HepG2 (cell line): ENCODE results near the gene KIFAP3. TPM values are rescaled to one million over a fixed set of nuclear protein-coding genes. Genes with fewer than 3 reads are reported as not detected.

Source experiments
- ADNP ChIP-seq: sonication (generic); formaldehyde crosslinking; IDR thresholded peaks from 2 replicates; pipeline ENCODE4 v1.4.0; 2020; ENCODE audit warnings: missing genetic modification reagents
- ASH2L ChIP-seq: fragments of 300-600, 200-600 bp; sonication (generic); IDR thresholded peaks from 2 replicates; pipeline ENCODE4 v1.7.0; 2017; ENCODE audit warnings: low read depth, mild to moderate bottlenecking, moderate library complexity, mixed read lengths, low read length; ENCODE audit not compliant: insufficient read length
- DBP ChIP-seq: sonication (generic); formaldehyde crosslinking; IDR thresholded peaks from 2 replicates; pipeline ENCODE4 v1.4.0; 2020; ENCODE audit warnings: missing genetic modification reagents; ENCODE audit errors: not compliant biosample characterization
- DR1 ChIP-seq: sonication (generic); formaldehyde crosslinking; IDR thresholded peaks from 2 replicates; pipeline ENCODE4 v1.8.0; 2021; ENCODE audit warnings: mild to moderate bottlenecking, missing genetic modification reagents, inconsistent platforms
- EZH2 ChIP-seq: conservative IDR thresholded peaks from 2 replicates; pipeline ENCODE4 v1.6.1; 2012; ENCODE audit warnings: mild to moderate bottlenecking, low read depth, low read length, moderate library complexity
- JUNB ChIP-seq: sonication (generic); formaldehyde crosslinking; IDR thresholded peaks from 2 replicates; pipeline ENCODE4 v1.8.0; 2022; ENCODE audit warnings: missing genetic modification reagents, mild to moderate bottlenecking, borderline replicate concordance
- KDM3A ChIP-seq: IDR thresholded peaks from 2 replicates; pipeline ENCODE4 v1.6.1; 2018; ENCODE audit warnings: low read depth, missing compliant biosample characterization
- MATR3 ChIP-seq: sonication (generic); formaldehyde crosslinking; IDR thresholded peaks from 2 replicates; pipeline ENCODE4 v1.4.0; 2020; ENCODE audit warnings: missing genetic modification reagents
- MED13 ChIP-seq: sonication (generic); formaldehyde crosslinking; IDR thresholded peaks from 2 replicates; pipeline ENCODE4 v1.5.0; 2020; ENCODE audit warnings: missing genetic modification reagents
- PHF20 ChIP-seq: sonication (generic); formaldehyde crosslinking; IDR thresholded peaks from 2 replicates; pipeline ENCODE4 v1.5.0; 2020; ENCODE audit warnings: mild to moderate bottlenecking, missing genetic modification reagents
- PPARG ChIP-seq: conservative IDR thresholded peaks from 2 replicates; pipeline ENCODE4 v1.6.1; 2016; ENCODE audit warnings: missing biosample characterization, missing genetic modification reagents
- RELA ChIP-seq: sonication (generic); formaldehyde crosslinking; IDR thresholded peaks from 2 replicates; pipeline ENCODE4 v1.4.0; 2020; ENCODE audit warnings: missing genetic modification reagents
- RFX3 ChIP-seq: IDR thresholded peaks from 2 replicates; pipeline ENCODE4 v1.6.1; 2016; ENCODE audit warnings: missing biosample characterization, missing genetic modification reagents
- RFX5 ChIP-seq: IDR thresholded peaks from 2 replicates; pipeline ENCODE4 v1.6.1; 2011; ENCODE audit warnings: low read depth, low read length, improper control_type of control experiment
- TRIM24 ChIP-seq: sonication (generic); formaldehyde crosslinking; IDR thresholded peaks from 2 replicates; pipeline ENCODE4 v1.8.0; 2022; ENCODE audit warnings: mild to moderate bottlenecking, missing genetic modification reagents
- ZFP36 ChIP-seq: fragments of 150-350 bp; IDR thresholded peaks from 2 replicates; pipeline ENCODE4 v1.6.1; 2018; ENCODE audit warnings: borderline replicate concordance, low read length, low read depth; ENCODE audit not compliant: partially characterized antibody
- ZMAT5 ChIP-seq: sonication (generic); formaldehyde crosslinking; IDR thresholded peaks from 2 replicates; pipeline ENCODE4 v1.5.0; 2020; ENCODE audit warnings: mild to moderate bottlenecking, low read depth, missing genetic modification reagents, borderline replicate concordance
- ZNF12 ChIP-seq: sonication (generic); formaldehyde crosslinking; IDR thresholded peaks from 2 replicates; pipeline ENCODE4 v1.5.0; 2020; ENCODE audit warnings: missing genetic modification reagents
- ZNF235 ChIP-seq: sonication (generic); formaldehyde crosslinking; IDR thresholded peaks from 2 replicates; pipeline ENCODE4 v1.8.1; 2023; ENCODE audit warnings: mild to moderate bottlenecking, missing genetic modification reagents, borderline replicate concordance
- ZNF296 ChIP-seq: sonication (generic); formaldehyde crosslinking; conservative IDR thresholded peaks from 2 replicates; pipeline ENCODE4 v1.5.0; 2020; ENCODE audit warnings: mild to moderate bottlenecking, missing genetic modification reagents
- ZNF337 ChIP-seq: sonication (generic); formaldehyde crosslinking; IDR thresholded peaks from 2 replicates; pipeline ENCODE4 v1.5.1; 2020; ENCODE audit warnings: missing genetic modification reagents, low read depth, mild to moderate bottlenecking, borderline replicate concordance
- ZNF362 ChIP-seq: sonication (generic); formaldehyde crosslinking; IDR thresholded peaks from 2 replicates; pipeline ENCODE4 v1.4.0; 2020; ENCODE audit warnings: missing genetic modification reagents, mild to moderate bottlenecking, borderline replicate concordance
- ZNF441 ChIP-seq: sonication (generic); formaldehyde crosslinking; IDR thresholded peaks from 2 replicates; pipeline ENCODE4 v1.7.0; 2021; ENCODE audit warnings: missing genetic modification reagents, borderline replicate concordance
- ZNF446 ChIP-seq: sonication (generic); formaldehyde crosslinking; IDR thresholded peaks from 2 replicates; pipeline ENCODE4 v1.5.0; 2020; ENCODE audit warnings: mild to moderate bottlenecking, missing genetic modification reagents
- ZNF460 ChIP-seq: sonication (generic); formaldehyde crosslinking; IDR thresholded peaks from 2 replicates; pipeline ENCODE4 v1.5.1; 2020; ENCODE audit warnings: missing genetic modification reagents, mild to moderate bottlenecking, borderline replicate concordance
- ZNF570 ChIP-seq: sonication (generic); formaldehyde crosslinking; IDR thresholded peaks from 2 replicates; pipeline ENCODE4 v1.4.0; 2020; ENCODE audit warnings: mild to moderate bottlenecking, missing genetic modification reagents, borderline replicate concordance
- ZNF747 ChIP-seq: sonication (generic); formaldehyde crosslinking; IDR thresholded peaks from 2 replicates; pipeline ENCODE4 v1.8.1; 2023; ENCODE audit warnings: missing genetic modification reagents, mild to moderate bottlenecking, borderline replicate concordance
- ZNF768 ChIP-seq: sonication (generic); formaldehyde crosslinking; IDR thresholded peaks from 2 replicates; pipeline ENCODE4 v1.4.0; 2020; ENCODE audit warnings: missing genetic modification reagents
- ZNF781 ChIP-seq: sonication (generic); formaldehyde crosslinking; IDR thresholded peaks from 2 replicates; pipeline ENCODE4 v1.5.1; 2020; ENCODE audit warnings: borderline replicate concordance, mild to moderate bottlenecking, missing genetic modification reagents; ENCODE audit errors: not compliant biosample characterization
- polyA plus RNA-seq, 8 experiments: library from polyadenylated mRNA; depleted of rRNA in 3 of 8; stranded (reverse) in 7 of 8; unstranded in 1 of 8; fragments of >200 nt; fragmentation: Illumina TruSeq in 4 of 8; extraction: Trizol in 4 of 8; gene quantifications; 2 replicates each; pipeline versions ENCODE4 v1.2.1 to v1.2.3, GENCODE V29; 2011 to 2016; ENCODE audit warnings: low read depth in 4 of 8, missing spikeins in 1 of 8, mixed read lengths in 1 of 8; ENCODE audit not compliant: insufficient read depth in 1 of 8
- total RNA-seq, 5 experiments: library from RNA; depleted of rRNA; stranded (reverse); fragments of >200 nt; fragmentation: Illumina TruSeq; extraction: Trizol; gene quantifications; 2 replicates each; pipeline ENCODE4 v1.2.3, GENCODE V29; 2016; ENCODE audit warnings: low read depth in 1 of 5

Gene KIFAP3
- total and polyA plus RNA-seq, 2 of the 13 experiments (the other 11 are each of a cell fraction or from before 2014, with no cell fraction given) = 3.4 to 10.0 TPM

- TF ChIP-seq MATR3 (no peak), DR1 (CRISPR knock-in tag) (peak; percentile 35; the same call in 1 of the 2 replicates), PHF20 (CRISPR knock-in tag) (peak; percentile 94), PPARG (CRISPR knock-in tag) (no peak), ZNF337 (0 out of 2 replicates have a peak, but pooled peaks have one; percentile 45), RFX3 (CRISPR knock-in tag) (no peak), ZFP36 (no peak), ZMAT5 (CRISPR knock-in tag) (no peak), ZNF296 (no peak), TRIM24 (CRISPR knock-in tag) (no peak), ZNF441 (CRISPR knock-in tag) (peak; percentile 73), ZNF747 (CRISPR knock-in tag) (0 out of 2 replicates have a peak, but pooled peaks have one; percentile 26), ZNF362 (CRISPR knock-in tag) (no peak), MED13 (CRISPR knock-in tag) (no peak), ADNP (no peak), RFX5 (peak; percentile 89), ZNF12 (CRISPR knock-in tag) (no peak), ZNF446 (CRISPR knock-in tag) (no peak), KDM3A (CRISPR knock-in tag) (0 out of 2 replicates have a peak, but pooled peaks have one; percentile 16), ZNF570 (CRISPR knock-in tag) (no peak), RELA (no peak), ZNF768 (CRISPR knock-in tag) (no peak), DBP (CRISPR knock-in tag) (no peak), ZNF235 (CRISPR knock-in tag) (peak; percentile 52; the same call in 1 of the 2 replicates), EZH2 (no peak), JUNB (CRISPR knock-in tag) (no peak), ASH2L (peak; percentile 81), ZNF781 (no peak), ZNF460 (CRISPR knock-in tag) (no peak)
These were observed 180.7 kb downstream of the KIFAP3 start, which contains the start of gene SCYL3 (continued) for GRCh38 chr1:169893645-169894423.
